HPDE6-E6E7 (cell line): ENCODE data around the gene ADPRHL1.
"Not testable (repeated sequence)": the region's sequence is repeated elsewhere in the genome, so short reads cannot be mapped to it uniquely, and the experiment has no call there.

Source experiments
- DNase-seq: peaks from one replicate; pipeline ENCODE4 v3.0.0; 2011; ENCODE audit warnings: missing footprints; ENCODE audit errors: extremely low spot score

The ADPRHL1 gene

GRCh38 chr13:113371061-113371460, 82.2 kb downstream of the ADPRHL1 start:
- no peak for DNase-seq

GRCh38 chr13:113369881-113370280, 83.4 kb downstream of the ADPRHL1 start:
- no peak for DNase-seq

GRCh38 chr13:113369189-113369588, 84.1 kb downstream of the ADPRHL1 start:
- no peak for DNase-seq

- DNase-seq, result not testable (repeated sequence)
Observed at GRCh38 chr13:113368353-113368752, 84.9 kb downstream of the ADPRHL1 start.

- DNase-seq, result no peak
Observed at GRCh38 chr13:113367771-113368170, 85.5 kb downstream of the ADPRHL1 start.

GRCh38 chr13:113367020-113367560, 86.2 kb downstream of the ADPRHL1 start:
- DNase-seq, result no peak

- DNase-seq, result no peak
Observed at GRCh38 chr13:113365971-113366588, 87.2 kb downstream of the ADPRHL1 start.

- DNase-seq, result no peak
Observed at GRCh38 chr13:113365583-113365970, 87.7 kb downstream of the ADPRHL1 start.

- DNase-seq, result no peak
Observed at GRCh38 chr13:113364901-113365582, 88.2 kb downstream of the ADPRHL1 start.

- peak; percentile 64 for DNase-seq
Observed at GRCh38 chr13:113364311-113364889, 88.9 kb downstream of the ADPRHL1 start.

- no peak for DNase-seq
Observed at GRCh38 chr13:113361406-113361805, 91.9 kb downstream of the ADPRHL1 start.

GRCh38 chr13:113360446-113360845, 92.8 kb downstream of the ADPRHL1 start:
- no peak for DNase-seq

GRCh38 chr13:113359571-113359970, 93.7 kb downstream of the ADPRHL1 start:
- no peak for DNase-seq

- DNase-seq, result no peak
Observed at GRCh38 chr13:113358653-113359190, 94.6 kb downstream of the ADPRHL1 start.

- no peak for DNase-seq
Observed at GRCh38 chr13:113357529-113357928, 95.8 kb downstream of the ADPRHL1 start.

GRCh38 chr13:113356596-113356995, 96.7 kb downstream of the ADPRHL1 start:
- no peak for DNase-seq

- DNase-seq, result no peak
Observed at GRCh38 chr13:113355621-113356020, 97.7 kb downstream of the ADPRHL1 start.

GRCh38 chr13:113354831-113355610, 98.3 kb downstream of the ADPRHL1 start:
- no peak for DNase-seq

- DNase-seq, result no peak
Observed at GRCh38 chr13:113353254-113353653, 100.0 kb downstream of the ADPRHL1 start.

GRCh38 chr13:113351514-113352026, 101.7 kb downstream of the ADPRHL1 start:
- DNase-seq, result no peak

- no peak for DNase-seq
Observed at GRCh38 chr13:113350938-113351335, 102.4 kb downstream of the ADPRHL1 start.
